ENCODE measurements around the gene ULK4.

The ULK4 gene

DNA sequence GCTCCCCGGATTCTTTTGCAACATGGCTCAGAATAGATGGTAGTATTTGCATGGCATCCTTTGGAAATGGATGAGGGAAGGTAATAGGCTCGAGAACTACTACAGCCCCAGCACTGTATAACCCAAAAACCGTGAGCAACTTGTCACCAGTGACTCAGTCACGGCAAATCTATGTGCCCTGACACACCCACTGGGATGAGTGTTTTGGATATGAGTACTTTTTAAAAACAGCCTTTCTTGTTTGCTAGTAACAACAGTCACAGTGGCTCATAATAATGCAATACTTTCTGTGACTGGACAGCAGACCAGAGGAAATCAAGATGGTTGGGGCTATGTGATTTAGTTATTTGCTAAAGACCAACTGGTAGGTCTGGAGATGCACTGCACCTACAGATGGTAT, 299.6 kb downstream of the ULK4 start:
- H2BK5ac ChIP-seq (ENCODE audit: low read length): no peak overlapping the region
- no peak overlapping the region for H4K8ac ChIP-seq (ENCODE audit: low read depth, low read length)
- no peaks in the 10 kb centered on the region for H3K4me1 ChIP-seq (ENCODE audit: control insufficient read depth, low read depth, low read length)
- DNase-seq: no peak
- no peak overlapping the region for H2BK120ac ChIP-seq (ENCODE audit: low read depth, low read length)
- no peaks in the 10 kb centered on the region for H3K79me1 ChIP-seq (ENCODE audit: low read length)
- H2BK15ac ChIP-seq (replicated peaks; ENCODE audit: low read depth): no peak overlapping the region
- no peak overlapping the region for H3K56ac ChIP-seq (ENCODE audit: low read length)
- no peak overlapping the region for H3K23ac ChIP-seq (ENCODE audit: low read length)
- no peak overlapping the region for H2AK5ac ChIP-seq (ENCODE audit: low read length)
- WGBS (ENCODE audit: extremely low coverage, insufficient coverage, low lambda C conversion rate): no CpG with 5 or more reads among the region's 4 CpGs
- no peak overlapping the region for H3K27ac ChIP-seq (ENCODE audit: low read depth, low read length)
- H3K36me3 ChIP-seq (ENCODE audit: control insufficient read depth, insufficient read depth, low read length): no peaks in the 10 kb centered on the region
- H3K27me3 ChIP-seq (ENCODE audit: insufficient read depth, low read length, poor library complexity): no peaks in the 10 kb centered on the region
- H3K4me2 ChIP-seq (ENCODE audit: low read length): no peak overlapping the region
- H3K79me2 ChIP-seq (ENCODE audit: control insufficient read depth, insufficient read depth, low read length): no peaks in the 10 kb centered on the region
- no peak overlapping the region for H3K4ac ChIP-seq (ENCODE audit: low read depth, low read length)
- H3K4me3 ChIP-seq (ENCODE audit: low read length): no peak overlapping the region
- H4K5ac ChIP-seq (ENCODE audit: low read length): no peak overlapping the region
- no peak overlapping the region for H3K18ac ChIP-seq (ENCODE audit: low read length)
- H3K9ac ChIP-seq (ENCODE audit: low read length): no peak overlapping the region

GRCh38 chr3:41661796-41662195, 300.1 kb downstream of the ULK4 start:
- Histone ChIP-seq H3K18ac (ENCODE audit: low read length) (no peak overlapping the region), H3K4me3 (ENCODE audit: low read length) (no peak overlapping the region), H3K4me1 (ENCODE audit: control insufficient read depth, low read depth, low read length) (no peaks in the 10 kb centered on the region), H3K4me2 (ENCODE audit: low read length) (no peak overlapping the region), H3K27me3 (ENCODE audit: insufficient read depth, low read length, poor library complexity) (no peaks in the 10 kb centered on the region), H3K79me1 (ENCODE audit: low read length) (no peaks in the 10 kb centered on the region), H4K8ac (ENCODE audit: low read depth, low read length) (no peak overlapping the region), H2BK5ac (ENCODE audit: low read length) (no peak overlapping the region), H3K27ac (ENCODE audit: low read depth, low read length) (no peak overlapping the region), H3K23ac (ENCODE audit: low read length) (no peak overlapping the region), H2AK5ac (ENCODE audit: low read length) (no peak overlapping the region), H3K56ac (ENCODE audit: low read length) (no peak overlapping the region), H3K4ac (ENCODE audit: low read depth, low read length) (no peak overlapping the region), H3K36me3 (ENCODE audit: control insufficient read depth, insufficient read depth, low read length) (no peaks in the 10 kb centered on the region), H2BK120ac (ENCODE audit: low read depth, low read length) (no peak overlapping the region), H3K79me2 (ENCODE audit: control insufficient read depth, insufficient read depth, low read length) (no peaks in the 10 kb centered on the region), H4K5ac (ENCODE audit: low read length) (no peak overlapping the region), H3K9ac (ENCODE audit: low read length) (no peak overlapping the region), H2BK15ac (replicated peaks; ENCODE audit: low read depth) (no peak overlapping the region)
- DNase-seq: no peak
- WGBS (ENCODE audit: extremely low coverage, insufficient coverage, low lambda C conversion rate): 100% methylated on average over 1 of the region's 3 CpGs

DNA sequence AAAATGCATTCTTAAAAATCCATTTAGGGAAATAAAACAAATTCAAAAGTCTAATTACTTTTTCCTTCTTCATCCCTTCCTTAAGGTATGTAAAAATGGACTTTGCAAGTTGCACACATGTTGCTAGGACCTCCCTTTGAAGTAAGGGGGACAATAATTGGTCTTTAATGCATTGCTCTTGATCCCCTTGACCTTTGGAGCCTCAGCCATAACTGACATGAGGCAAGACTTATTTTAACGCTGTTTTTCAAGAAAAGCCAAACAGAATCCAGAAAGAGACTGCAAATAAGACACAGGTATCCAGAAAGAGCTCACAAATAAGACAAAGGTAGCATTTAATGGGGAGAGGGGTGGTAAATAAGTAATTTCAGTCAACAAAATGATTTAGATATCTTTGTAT, 301.4 kb downstream of the ULK4 start:
- DNase-seq: no peak
- no peak overlapping the region for H3K27ac ChIP-seq (ENCODE audit: low read depth, low read length)
- H2AK5ac ChIP-seq (ENCODE audit: low read length): no peak overlapping the region
- no peaks in the 10 kb centered on the region for H3K79me2 ChIP-seq (ENCODE audit: control insufficient read depth, insufficient read depth, low read length)
- H4K8ac ChIP-seq (ENCODE audit: low read depth, low read length): no peak overlapping the region
- H3K4me3 ChIP-seq (ENCODE audit: low read length): no peak overlapping the region
- H3K18ac ChIP-seq (ENCODE audit: low read length): no peak overlapping the region
- no peaks in the 10 kb centered on the region for H3K79me1 ChIP-seq (ENCODE audit: low read length)
- no peak overlapping the region for H3K4me2 ChIP-seq (ENCODE audit: low read length)
- no peak overlapping the region for H3K56ac ChIP-seq (ENCODE audit: low read length)
- no peak overlapping the region for H2BK15ac ChIP-seq (replicated peaks; ENCODE audit: low read depth)
- H2BK120ac ChIP-seq (ENCODE audit: low read depth, low read length): no peak overlapping the region
- H3K4me1 ChIP-seq (ENCODE audit: control insufficient read depth, low read depth, low read length): no peaks in the 10 kb centered on the region
- H3K27me3 ChIP-seq (ENCODE audit: insufficient read depth, low read length, poor library complexity): no peaks in the 10 kb centered on the region
- WGBS (ENCODE audit: extremely low coverage, insufficient coverage, low lambda C conversion rate): no CpG with 5 or more reads among the region's 1 CpG
- no peak overlapping the region for H2BK5ac ChIP-seq (ENCODE audit: low read length)
- H3K9ac ChIP-seq (ENCODE audit: low read length): no peak overlapping the region
- no peak overlapping the region for H4K5ac ChIP-seq (ENCODE audit: low read length)
- H3K36me3 ChIP-seq (ENCODE audit: control insufficient read depth, insufficient read depth, low read length): no peaks in the 10 kb centered on the region
- H3K23ac ChIP-seq (ENCODE audit: low read length): no peak overlapping the region
- H3K4ac ChIP-seq (ENCODE audit: low read depth, low read length): no peak overlapping the region

- H3K4me1 ChIP-seq (ENCODE audit: control insufficient read depth, low read depth, low read length): no peaks in the 10 kb centered on the region
- WGBS (ENCODE audit: extremely low coverage, insufficient coverage, low lambda C conversion rate): no CpG with 5 or more reads among the region's 2 CpGs
- no peak overlapping the region for H3K4me2 ChIP-seq (ENCODE audit: low read length)
- no peak for DNase-seq
- no peaks in the 10 kb centered on the region for H3K27me3 ChIP-seq (ENCODE audit: insufficient read depth, low read length, poor library complexity)
- H3K4ac ChIP-seq (ENCODE audit: low read depth, low read length): no peak overlapping the region
- H3K36me3 ChIP-seq (ENCODE audit: control insufficient read depth, insufficient read depth, low read length): no peaks in the 10 kb centered on the region
- no peak overlapping the region for H3K23ac ChIP-seq (ENCODE audit: low read length)
- H4K8ac ChIP-seq (ENCODE audit: low read depth, low read length): no peak overlapping the region
- H4K5ac ChIP-seq (ENCODE audit: low read length): no peak overlapping the region
- no peak overlapping the region for H2AK5ac ChIP-seq (ENCODE audit: low read length)
- H2BK15ac ChIP-seq (replicated peaks; ENCODE audit: low read depth): no peak overlapping the region
- H2BK120ac ChIP-seq (ENCODE audit: low read depth, low read length): no peak overlapping the region
- no peak overlapping the region for H3K9ac ChIP-seq (ENCODE audit: low read length)
- H3K56ac ChIP-seq (ENCODE audit: low read length): no peak overlapping the region
- H2BK5ac ChIP-seq (ENCODE audit: low read length): no peak overlapping the region
- no peaks in the 10 kb centered on the region for H3K79me1 ChIP-seq (ENCODE audit: low read length)
- H3K18ac ChIP-seq (ENCODE audit: low read length): no peak overlapping the region
- no peaks in the 10 kb centered on the region for H3K79me2 ChIP-seq (ENCODE audit: control insufficient read depth, insufficient read depth, low read length)
- H3K4me3 ChIP-seq (ENCODE audit: low read length): no peak overlapping the region
- no peak overlapping the region for H3K27ac ChIP-seq (ENCODE audit: low read depth, low read length)
Observed at GRCh38 chr3:41653571-41654239, 308.2 kb downstream of the ULK4 start.

GRCh38 chr3:41652931-41653330, 309.0 kb downstream of the ULK4 start:
- Histone ChIP-seq H3K4ac (ENCODE audit: low read depth, low read length) (no peak overlapping the region), H2AK5ac (ENCODE audit: low read length) (no peak overlapping the region), H2BK120ac (ENCODE audit: low read depth, low read length) (no peak overlapping the region), H3K4me3 (ENCODE audit: low read length) (no peak overlapping the region), H3K27me3 (ENCODE audit: insufficient read depth, low read length, poor library complexity) (no peaks in the 10 kb centered on the region), H3K79me1 (ENCODE audit: low read length) (no peaks in the 10 kb centered on the region), H4K8ac (ENCODE audit: low read depth, low read length) (peak overlapping the region; percentile 39), H3K9ac (ENCODE audit: low read length) (no peak overlapping the region), H3K56ac (ENCODE audit: low read length) (peak overlapping the region; percentile 47), H2BK15ac (replicated peaks; ENCODE audit: low read depth) (no peak overlapping the region), H3K18ac (ENCODE audit: low read length) (no peak overlapping the region), H2BK5ac (ENCODE audit: low read length) (no peak overlapping the region), H3K27ac (ENCODE audit: low read depth, low read length) (no peak overlapping the region), H3K23ac (ENCODE audit: low read length) (no peak overlapping the region), H3K4me2 (ENCODE audit: low read length) (no peak overlapping the region), H3K4me1 (ENCODE audit: control insufficient read depth, low read depth, low read length) (no peaks in the 10 kb centered on the region), H3K36me3 (ENCODE audit: control insufficient read depth, insufficient read depth, low read length) (no peaks in the 10 kb centered on the region), H3K79me2 (ENCODE audit: control insufficient read depth, insufficient read depth, low read length) (no peaks in the 10 kb centered on the region), H4K5ac (ENCODE audit: low read length) (no peak overlapping the region)
- DNase-seq: peak; percentile 59
- no CpG with 5 or more reads among the region's 3 CpGs for WGBS (ENCODE audit: extremely low coverage, insufficient coverage, low lambda C conversion rate)

- Histone ChIP-seq H3K36me3 (ENCODE audit: control insufficient read depth, insufficient read depth, low read length) (no peaks in the 10 kb centered on the region), H3K27ac (ENCODE audit: low read depth, low read length) (no peak overlapping the region), H4K8ac (ENCODE audit: low read depth, low read length) (no peak overlapping the region), H3K56ac (ENCODE audit: low read length) (no peak overlapping the region), H3K4me1 (ENCODE audit: control insufficient read depth, low read depth, low read length) (no peaks in the 10 kb centered on the region), H3K23ac (ENCODE audit: low read length) (no peak overlapping the region), H3K4me2 (ENCODE audit: low read length) (no peak overlapping the region), H3K9ac (ENCODE audit: low read length) (no peak overlapping the region), H2BK120ac (ENCODE audit: low read depth, low read length) (no peak overlapping the region), H3K4me3 (ENCODE audit: low read length) (no peak overlapping the region), H3K27me3 (ENCODE audit: insufficient read depth, low read length, poor library complexity) (no peaks in the 10 kb centered on the region), H4K5ac (ENCODE audit: low read length) (no peak overlapping the region), H2AK5ac (ENCODE audit: low read length) (no peak overlapping the region), H3K79me1 (ENCODE audit: low read length) (no peaks in the 10 kb centered on the region), H3K18ac (ENCODE audit: low read length) (no peak overlapping the region), H3K4ac (ENCODE audit: low read depth, low read length) (no peak overlapping the region), H2BK5ac (ENCODE audit: low read length) (no peak overlapping the region), H2BK15ac (replicated peaks; ENCODE audit: low read depth) (no peak overlapping the region), H3K79me2 (ENCODE audit: control insufficient read depth, insufficient read depth, low read length) (no peaks in the 10 kb centered on the region)
- no peak for DNase-seq
- WGBS (ENCODE audit: extremely low coverage, insufficient coverage, low lambda C conversion rate): no CpG with 5 or more reads among the region's 4 CpGs
Observed at GRCh38 chr3:41652506-41652905, 309.4 kb downstream of the ULK4 start.

All from mesendoderm (in vitro differentiated cells).